ENCODE measurements around the gene FNDC4.

Gene FNDC4

DNA sequence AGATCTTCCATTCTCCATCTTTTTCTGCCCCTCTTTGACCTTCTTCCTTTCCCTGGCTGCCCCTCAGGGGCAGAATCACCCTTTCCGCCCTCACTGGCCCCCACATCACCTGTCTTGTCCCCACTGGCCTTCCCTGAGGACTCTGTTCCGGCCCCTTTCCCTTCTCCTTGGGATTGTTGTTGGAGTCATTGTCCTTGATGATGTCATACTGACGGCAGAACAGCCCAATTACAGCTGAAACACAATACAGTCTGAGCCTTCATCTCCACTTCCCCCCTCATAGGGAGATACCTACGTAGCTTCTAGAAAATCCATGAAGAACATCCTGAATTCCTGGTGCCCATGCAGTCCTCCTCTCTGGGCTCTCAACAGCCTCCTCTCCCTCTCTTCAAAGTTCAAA, 2.4 kb downstream of the FNDC4 start:
- FAIRE-seq = no peak

DNA sequence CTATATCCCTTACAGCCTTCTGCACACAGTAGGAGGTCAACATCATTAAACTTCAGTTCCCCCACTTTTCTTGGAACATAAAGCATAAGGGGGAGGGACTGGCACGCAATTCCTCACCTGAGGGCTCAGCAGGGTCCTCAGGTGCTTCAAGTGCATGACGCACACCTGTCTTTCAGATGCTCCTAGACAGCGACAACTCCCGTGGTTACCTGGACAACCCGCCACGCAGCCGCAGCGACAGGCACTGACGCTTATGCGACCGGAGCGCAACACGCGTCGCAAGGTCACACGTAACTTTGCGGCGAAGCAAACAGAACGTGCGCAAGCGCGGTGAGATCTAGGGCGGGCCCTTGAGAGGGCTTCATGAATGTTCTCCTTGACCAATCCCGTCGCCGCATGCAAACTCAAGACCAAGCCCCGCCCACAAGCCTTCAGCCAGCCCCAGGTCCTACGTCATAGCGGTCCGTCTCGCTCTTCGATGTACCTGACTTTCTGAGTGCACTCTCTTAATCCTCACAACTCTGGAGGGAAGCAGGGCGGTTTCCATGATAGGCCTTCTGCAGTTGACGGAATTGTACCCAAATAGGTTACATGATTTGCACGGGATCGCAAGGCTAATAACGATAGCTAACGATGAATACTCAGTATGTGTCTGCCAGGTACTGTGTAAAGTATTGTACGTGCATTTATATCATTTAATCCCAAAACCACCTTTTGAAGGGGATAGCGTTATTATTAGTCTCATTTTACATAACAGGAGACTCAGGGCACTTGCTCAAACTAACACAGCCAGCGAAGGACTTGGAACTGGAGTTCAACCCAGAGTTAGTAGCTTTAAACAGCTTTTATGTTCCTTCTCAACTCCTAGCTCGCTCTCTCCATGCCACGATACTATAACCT, 5.3 kb downstream of the FNDC4 start, which contains the start of gene IFT172:
Gene IFT172 (minus strand): TSS at position 246 of the 900 bp plus-strand sequence. CDS start 90 bp downstream, at position 156.
- peak; percentile 82 for FAIRE-seq

DNA sequence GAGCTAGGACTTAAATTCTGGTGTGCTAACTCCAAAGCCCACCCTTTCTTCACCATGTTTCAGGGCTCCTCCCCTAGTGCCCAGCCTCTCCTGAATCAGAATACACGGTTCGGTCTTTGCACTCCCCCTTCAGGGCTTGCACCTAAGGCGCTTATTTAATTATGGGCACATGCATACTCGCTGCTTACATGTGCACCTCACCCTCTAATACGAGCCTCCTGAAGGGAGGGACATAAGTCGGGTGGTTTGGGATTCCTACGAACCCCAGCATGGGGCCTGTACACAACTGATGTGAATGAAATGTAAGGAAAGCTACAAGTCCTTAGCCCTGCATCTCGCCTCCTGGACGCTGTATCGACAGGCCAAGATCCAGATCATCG, 5.9 kb downstream of the FNDC4 start:
- FAIRE-seq = no peak

DNA sequence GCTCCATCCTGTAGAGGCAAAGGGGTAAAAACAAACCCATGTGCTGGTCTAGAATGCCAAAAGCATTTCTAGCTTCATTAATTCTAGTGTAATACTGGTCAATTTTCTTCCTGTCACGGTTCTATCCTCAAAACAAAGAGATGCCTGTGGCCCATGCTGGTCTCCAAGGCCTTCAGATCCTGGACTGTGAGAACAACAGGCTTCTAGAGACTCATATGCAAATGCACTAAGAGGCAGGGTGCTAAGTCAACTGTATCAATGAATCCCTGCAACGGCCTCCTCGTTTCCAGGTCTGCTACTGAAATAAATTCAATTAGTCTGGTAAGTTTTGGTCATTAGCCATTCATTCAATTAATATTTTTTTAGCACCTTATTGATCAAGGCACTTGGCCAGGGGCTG, 9.5 kb downstream of the FNDC4 start:
- no peak for FAIRE-seq

DNA sequence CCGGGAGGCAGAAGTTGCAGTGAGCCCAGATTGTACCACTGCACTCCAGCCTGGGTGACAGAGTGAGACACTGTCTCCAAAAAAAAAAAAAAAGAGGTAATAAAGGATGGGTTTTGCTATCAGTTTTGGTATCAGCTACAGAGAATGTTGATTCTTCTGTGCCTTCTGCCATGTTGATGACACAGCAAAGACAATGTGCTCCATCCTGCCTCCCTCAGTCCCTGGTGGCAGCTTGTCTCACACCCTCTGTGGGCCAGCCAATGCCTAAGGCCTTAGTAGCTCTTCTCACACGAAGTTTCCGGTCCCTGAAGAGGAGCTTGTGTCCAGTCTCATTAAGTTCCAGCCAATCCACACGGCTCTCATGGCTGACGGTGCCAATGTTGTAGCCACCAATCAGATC, 23.0 kb downstream of the FNDC4 start:
- no peak for FAIRE-seq

DNA sequence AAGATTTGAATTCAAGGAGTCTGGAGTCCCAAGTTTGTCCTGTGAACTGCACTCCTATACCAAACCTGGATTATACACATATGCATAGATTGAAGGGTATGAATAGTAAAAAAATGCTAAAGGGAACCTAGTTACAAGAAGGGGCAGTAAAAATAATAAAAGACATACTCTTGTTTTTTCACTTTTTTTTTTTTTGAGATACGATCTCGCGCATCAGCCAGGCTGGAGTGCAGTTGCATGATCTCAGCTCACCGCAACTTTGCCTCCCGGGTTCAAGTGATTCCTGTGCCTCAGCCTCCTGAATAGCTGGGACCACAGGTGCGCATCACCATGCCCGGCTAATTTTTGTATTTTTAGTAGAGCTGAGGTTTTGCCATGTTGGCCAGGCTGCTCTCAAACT, 30.6 kb downstream of the FNDC4 start:
- no peak for FAIRE-seq

DNA sequence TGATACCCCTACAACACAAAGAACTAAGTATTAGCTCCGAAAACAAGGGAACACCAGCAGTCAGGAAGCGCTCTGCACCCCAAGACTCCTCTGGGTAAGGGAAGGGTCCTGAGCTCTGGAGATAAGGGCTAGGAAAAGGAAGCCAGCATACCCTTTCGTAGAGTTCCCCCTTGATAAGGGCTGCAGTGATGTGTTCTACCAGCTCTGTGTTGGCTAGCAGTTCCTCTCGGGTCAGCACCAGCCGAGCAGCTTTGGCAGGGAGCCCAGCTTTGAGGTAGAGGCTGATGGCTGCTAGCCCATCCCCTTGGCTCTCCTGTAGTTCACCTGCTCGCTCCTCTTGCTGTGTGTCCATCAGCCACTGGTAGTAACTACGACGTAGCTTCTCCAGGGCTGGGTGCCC, 33.9 kb downstream of the FNDC4 start:
- FAIRE-seq = no peak

DNA sequence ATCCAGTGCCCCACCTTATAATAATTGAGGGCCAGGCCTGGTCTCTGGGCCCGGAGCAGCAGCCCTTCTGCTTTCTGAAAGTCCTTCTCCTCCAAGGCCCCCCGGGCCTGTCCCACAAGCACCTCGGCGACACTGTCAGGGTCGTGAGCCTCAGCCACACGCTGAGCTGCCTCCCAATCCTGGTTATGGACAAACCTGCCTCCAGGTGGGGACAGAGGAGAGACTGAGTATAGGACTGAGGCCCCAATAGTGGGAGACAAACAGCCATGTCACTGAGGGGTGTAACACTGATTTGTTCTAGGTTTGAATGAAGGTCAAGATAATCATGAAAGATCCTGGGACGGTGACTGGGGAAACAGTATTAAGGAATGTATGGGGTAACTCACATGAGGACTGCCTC, 41.0 kb downstream of the FNDC4 start:
- FAIRE-seq = no peak

DNA sequence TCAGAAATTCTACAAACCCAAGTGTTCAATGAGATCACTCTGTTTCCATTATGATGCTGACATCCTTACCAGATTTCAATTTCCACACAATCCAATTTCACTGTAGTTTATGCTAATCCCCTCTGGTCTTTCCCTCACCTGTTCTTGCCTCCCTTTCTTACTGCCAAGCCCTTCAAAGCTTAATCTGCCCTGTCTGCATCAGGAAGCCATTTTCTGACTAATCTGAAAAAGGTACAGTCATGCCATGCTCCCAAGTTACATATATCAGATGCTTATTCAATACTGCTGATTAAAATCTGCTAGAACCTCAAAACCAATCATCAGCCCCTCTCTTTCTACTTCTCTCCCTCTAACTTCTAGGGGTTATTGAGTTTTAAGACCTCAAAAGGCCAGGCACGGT, 43.9 kb downstream of the FNDC4 start:
- FAIRE-seq = no peak

DNA sequence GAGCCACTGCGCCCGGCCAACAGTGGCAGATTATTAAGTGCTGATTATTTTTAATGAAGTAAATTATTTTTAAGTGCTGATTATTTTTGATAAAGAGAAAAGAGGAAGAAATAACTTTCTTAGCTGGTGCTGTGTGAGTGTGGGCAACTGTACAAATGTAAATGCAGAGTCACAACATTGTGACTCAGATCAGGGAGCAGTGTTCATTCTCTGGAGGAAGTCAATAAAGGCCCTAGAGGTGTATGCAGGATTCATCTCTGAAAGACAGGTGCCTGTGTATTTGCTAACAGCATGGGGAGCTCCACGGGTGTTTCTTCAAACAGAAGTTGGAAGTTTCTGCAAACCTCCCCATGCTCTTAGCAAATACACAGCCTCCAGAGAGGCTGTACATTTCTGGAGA, 46.6 kb downstream of the FNDC4 start:
- no peak for FAIRE-seq

DNA sequence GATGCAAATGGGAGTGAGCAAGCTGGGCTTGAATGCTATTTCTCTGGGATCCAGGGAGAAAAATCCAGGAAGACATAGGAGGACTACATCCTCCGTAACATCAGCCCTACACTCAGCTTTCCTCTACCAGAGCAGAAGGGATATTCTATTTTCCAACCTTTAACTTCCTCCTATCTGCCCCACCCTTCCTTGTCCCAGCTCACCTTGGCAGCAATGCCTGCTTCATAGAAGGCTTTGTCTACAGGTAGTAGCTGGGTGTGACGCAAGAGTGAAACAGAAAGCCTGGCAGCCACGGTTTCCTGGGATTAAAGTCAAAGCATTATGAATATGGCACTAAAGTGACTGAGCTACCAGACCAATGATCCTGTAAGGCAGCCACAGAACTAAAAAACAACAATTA, 48.9 kb downstream of the FNDC4 start:
- FAIRE-seq = no peak

DNA sequence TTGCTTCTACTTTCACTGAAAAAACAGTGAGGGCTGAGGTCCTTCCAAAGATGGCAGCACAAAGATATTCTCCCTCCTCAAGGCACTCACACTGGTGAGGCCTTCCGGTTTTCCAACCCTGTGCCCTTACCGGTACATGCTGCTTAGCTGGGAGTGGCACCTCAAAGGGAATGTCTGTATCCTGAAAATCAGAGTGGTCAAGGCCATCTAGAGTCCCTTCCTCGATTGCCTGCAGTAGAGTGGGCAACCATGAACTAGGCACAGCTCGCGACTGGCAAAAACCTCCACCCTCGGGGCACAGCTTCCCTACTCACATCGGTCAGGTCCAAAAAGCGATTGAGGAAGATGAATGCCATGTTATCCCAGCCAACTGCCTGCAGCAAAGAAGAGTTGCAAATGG, 49.4 kb downstream of the FNDC4 start:
- FAIRE-seq = no peak

DNA sequence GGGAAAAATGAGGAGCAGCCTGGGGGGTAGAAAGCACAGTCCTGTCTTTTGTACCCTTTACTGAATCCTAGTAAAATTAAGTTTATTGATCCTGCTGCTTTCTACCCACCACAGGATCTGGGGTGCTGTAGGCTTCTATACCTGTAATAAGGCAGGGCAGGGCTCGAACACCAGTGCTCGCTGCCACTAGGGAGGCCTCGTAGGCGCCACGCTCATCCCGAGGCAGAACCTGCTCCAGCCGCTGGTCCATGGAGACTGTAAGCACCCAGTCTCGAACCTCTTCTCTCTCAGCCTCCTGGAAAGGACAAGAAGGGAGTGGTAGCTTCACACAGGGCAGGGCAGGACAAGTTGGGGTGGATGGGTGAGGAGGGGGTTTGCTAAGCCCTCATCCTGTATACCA, 49.8 kb downstream of the FNDC4 start:
- FAIRE-seq = no peak

DNA sequence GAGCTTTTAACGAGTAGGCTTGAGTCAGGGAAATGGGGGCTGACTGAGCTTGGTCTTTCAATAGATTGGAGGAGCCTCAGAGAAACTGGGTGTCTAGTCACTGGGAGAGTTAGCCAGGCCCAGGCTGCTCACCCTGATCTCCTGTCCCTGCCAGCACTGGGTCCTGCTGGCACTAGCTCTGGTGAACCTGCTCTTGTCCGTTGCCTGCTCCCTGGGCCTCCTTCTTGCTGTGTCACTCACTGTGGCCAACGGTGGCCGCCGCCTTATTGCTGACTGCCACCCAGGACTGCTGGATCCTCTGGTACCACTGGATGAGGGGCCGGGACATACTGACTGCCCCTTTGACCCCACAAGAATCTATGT, 52.1 kb downstream of the FNDC4 start:
- FAIRE-seq = no peak

DNA sequence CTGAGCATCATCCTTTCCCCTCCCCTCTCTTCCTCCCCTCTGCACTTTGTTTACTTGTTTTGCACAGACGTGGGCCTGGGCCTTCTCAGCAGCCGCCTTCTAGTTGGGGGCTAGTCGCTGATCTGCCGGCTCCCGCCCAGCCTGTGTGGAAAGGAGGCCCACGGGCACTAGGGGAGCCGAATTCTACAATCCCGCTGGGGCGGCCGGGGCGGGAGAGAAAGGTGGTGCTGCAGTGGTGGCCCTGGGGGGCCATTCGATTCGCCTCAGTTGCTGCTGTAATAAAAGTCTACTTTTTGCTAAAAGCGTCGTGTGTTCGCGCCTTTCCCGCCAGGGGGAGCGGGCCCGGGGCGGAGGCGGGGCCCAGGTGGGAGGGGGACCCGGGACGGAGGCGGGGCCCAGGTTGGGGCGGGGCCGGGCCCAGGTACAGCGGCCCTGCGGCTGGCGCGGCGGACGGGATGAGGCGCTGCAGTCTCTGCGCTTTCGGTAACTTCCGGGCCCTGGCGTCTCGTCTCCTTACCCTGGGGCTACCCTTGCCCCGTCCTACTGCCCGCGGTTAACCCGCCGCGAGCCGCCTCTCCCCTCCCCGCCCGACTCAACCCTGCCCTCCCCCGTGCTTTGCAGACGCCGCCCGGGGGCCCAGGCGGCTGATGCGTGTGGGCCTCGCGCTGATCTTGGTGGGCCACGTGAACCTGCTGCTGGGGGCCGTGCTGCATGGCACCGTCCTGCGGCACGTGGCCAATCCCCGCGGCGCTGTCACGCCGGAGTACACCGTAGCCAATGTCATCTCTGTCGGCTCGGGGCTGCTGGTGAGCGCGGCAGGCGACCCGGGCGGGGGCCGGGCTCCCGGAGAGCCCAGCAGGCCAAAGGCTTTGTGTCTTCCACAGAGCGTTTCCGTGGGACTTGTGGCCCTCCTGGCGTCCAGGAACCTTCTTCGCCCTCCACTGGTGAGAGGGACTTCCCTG, 52.8 kb downstream of the FNDC4 start, which contains the start of gene KRTCAP3:
Gene KRTCAP3 (plus strand): TSS at position 424 of the 962 bp plus-strand sequence. CDS start 32 bp downstream, at position 456.
- FAIRE-seq = no peak

All from islet of Langerhans (tissue), 1 donor.